Adrenal gland (tissue), 12 donors: ENCODE data around the gene GALNT1. TPM values are rescaled to one million over a fixed set of nuclear protein-coding genes. Genes with fewer than 3 reads are reported as not detected.
"Not testable (repeated sequence)": the region's sequence is repeated elsewhere in the genome, so short reads cannot be mapped to it uniquely, and the experiment has no call there.

Experiments used
- DNase-seq, 7 donors: peaks; one replicate each; pipeline ENCODE4 v3.0.0-alpha.2; 2019 to 2020
- H3K27ac ChIP-seq, 5 donors: fragments of 200-600 bp; sonication (generic) in 4 of 5; 1 replicate in 3 of 5; 2 replicates in 2 of 5; pipeline versions ENCODE4 v1.5.1 to v1.8.0; 2016 to 2020; ENCODE audit warnings: mild to moderate bottlenecking in 1 of 5
- H3K27me3 ChIP-seq: fragments of 200-600 bp; 2 replicates; pipeline ENCODE4 v1.8.0; 2021
- H3K36me3 ChIP-seq, 2 donors: fragments of 200-600 bp; replicated peaks in 1 of 2; 1 replicate in 1 of 2; 2 replicates in 1 of 2; pipeline versions ENCODE4 v1.5.1 to v1.8.0; 2018 to 2022
- H3K4me1 ChIP-seq, 2 donors: fragments of 200-600 bp; replicated peaks in 1 of 2; 1 replicate in 1 of 2; 2 replicates in 1 of 2; pipeline versions ENCODE4 v1.5.1 to v1.8.0; 2018 to 2021
- H3K4me3 ChIP-seq, 4 donors: fragments of 200-600 bp; sonication (generic) in 3 of 4; one replicate each; pipeline ENCODE4 v1.5.1; 2016 to 2018
- H3K9me3 ChIP-seq, 3 donors: fragments of 200-600 bp; sonication (generic) in 1 of 3; replicated peaks in 1 of 3; 1 replicate in 2 of 3; 2 replicates in 1 of 3; pipeline versions ENCODE4 v1.5.1 to v1.8.0; 2016 to 2021
- POLR2A ChIP-seq, 2 donors: fragments of 450-650 bp; IDR thresholded peaks; one replicate each; pipeline ENCODE4 v1.6.1; 2017; ENCODE audit warnings: antibody characterized with exemption in 2 of 2, mild to moderate bottlenecking in 2 of 2, moderate library complexity in 1 of 2
- WGBS, 4 donors: extraction: QIAGEN DNeasy Blood & Tissue Kit in 2 of 4; methylation state at CpG; one replicate each; pipeline versions ENCODE4 v1.1.5 to v1.1.7; 2013 to 2017; 5-methylcytosine and 5-hydroxymethylcytosine counted together
- intact Hi-C, 2 donors: fragments of 100-400 bp; cut with DNase I; formaldehyde crosslinking; loops; one replicate each; pipeline versions ENCODE4 v1.14.1 to v1.15.0; 2022 to 2023
- polyA plus RNA-seq, 3 donors: library from polyadenylated mRNA; stranded (reverse); fragments of 200-250 nt in 2 of 3; fragments of 350-450 nt in 1 of 3; fragmentation: Illumina TruSeq in 1 of 3; extraction: RNeasy Lipid Tissue Mini Kit (QIAGEN cat#74804) in 1 of 3; gene quantifications; one replicate each; pipeline ENCODE4 v1.2.3, GENCODE V29; 2013 to 2014
- total RNA-seq, 9 donors: library from RNA; depleted of rRNA in 4 of 9; stranded (reverse); fragments of >200 nt in 4 of 9; fragments of 120-200 nt in 1 of 9; fragmentation: NEBNext Ultra II Directional in 1 of 9; extraction: Animal tissue kit (Norgen Biotek cat#: 25700) in 1 of 9; gene quantifications; one replicate each; pipeline versions ENCODE4 v1.1.0 to v1.2.4, GENCODE V29; 2013 to 2023
- TF ChIP-seq, protein P1 (sequence below), 6 experiments: fragments of 450-650 bp in 4 of 6; fragments of 200-600 bp in 2 of 6; sonication (generic) in 1 of 6; IDR thresholded peaks; 1 replicate in 5 of 6; 2 replicates in 1 of 6; pipeline versions ENCODE4 v1.5.1 to v1.8.0; 2016 to 2021; ENCODE audit warnings: antibody characterized with exemption in 6 of 6, mild to moderate bottlenecking in 2 of 6, moderate library complexity in 1 of 6
- donor health status: healthy with polysubstance abuse.
- donor health status: Bipolar disorder and iron deficiency.
- donor health status: DM: yes; HTN: yes; CAD: no.
- donor health status: DM: no; HTN: no; CAD: no.
- donor health status: DM: no; HTN: no; CAD: no.
- donor health status: DM: yes; HTN: yes; CAD: no.

Gene GALNT1
- total and polyA plus RNA-seq, 12 donors, result 9.7 to 130 (median 65.4) TPM

DNA sequence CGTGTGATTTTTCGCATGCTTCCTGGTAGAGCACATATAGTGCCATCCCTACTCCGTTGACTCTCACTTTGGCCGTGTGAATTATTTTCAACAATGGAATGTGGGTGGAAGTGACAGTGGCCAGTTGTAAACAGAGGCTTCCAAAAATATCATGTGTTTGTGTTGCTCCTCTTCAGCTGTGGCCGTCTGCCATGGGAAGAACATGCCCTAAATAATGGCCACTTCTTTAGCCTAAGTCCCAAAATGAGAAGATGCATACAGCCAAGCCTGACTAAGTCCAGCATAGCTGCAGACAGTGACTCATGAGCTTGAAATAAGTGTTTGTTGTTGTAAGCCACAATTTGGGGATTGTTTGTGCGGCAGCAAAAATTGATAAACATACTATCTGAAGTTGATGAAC, 8.9 kb upstream of the GALNT1 start:
- no peak overlapping the region for H3K4me3 ChIP-seq
- no peaks in the 10 kb centered on the region for H3K4me1 ChIP-seq
- intact Hi-C loops, result loop anchor here in 1 of 2 donors (10.0 kb wide), 1 partner anchor 158 kb away; no protein-coding TSS in a partner anchor
- H3K27me3 ChIP-seq, result no peaks in the 10 kb centered on the region
- no peaks in the 10 kb centered on the region for H3K36me3 ChIP-seq
- no peak overlapping the region for H3K27ac ChIP-seq
- 80 to 87% (median 83%) methylated on average over 6 of the region's 6 CpGs for WGBS, 4 donors
- TF ChIP-seq, protein P1, sequence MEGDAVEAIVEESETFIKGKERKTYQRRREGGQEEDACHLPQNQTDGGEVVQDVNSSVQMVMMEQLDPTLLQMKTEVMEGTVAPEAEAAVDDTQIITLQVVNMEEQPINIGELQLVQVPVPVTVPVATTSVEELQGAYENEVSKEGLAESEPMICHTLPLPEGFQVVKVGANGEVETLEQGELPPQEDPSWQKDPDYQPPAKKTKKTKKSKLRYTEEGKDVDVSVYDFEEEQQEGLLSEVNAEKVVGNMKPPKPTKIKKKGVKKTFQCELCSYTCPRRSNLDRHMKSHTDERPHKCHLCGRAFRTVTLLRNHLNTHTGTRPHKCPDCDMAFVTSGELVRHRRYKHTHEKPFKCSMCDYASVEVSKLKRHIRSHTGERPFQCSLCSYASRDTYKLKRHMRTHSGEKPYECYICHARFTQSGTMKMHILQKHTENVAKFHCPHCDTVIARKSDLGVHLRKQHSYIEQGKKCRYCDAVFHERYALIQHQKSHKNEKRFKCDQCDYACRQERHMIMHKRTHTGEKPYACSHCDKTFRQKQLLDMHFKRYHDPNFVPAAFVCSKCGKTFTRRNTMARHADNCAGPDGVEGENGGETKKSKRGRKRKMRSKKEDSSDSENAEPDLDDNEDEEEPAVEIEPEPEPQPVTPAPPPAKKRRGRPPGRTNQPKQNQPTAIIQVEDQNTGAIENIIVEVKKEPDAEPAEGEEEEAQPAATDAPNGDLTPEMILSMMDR (IDR thresholded peaks at IDR 0.05), result no peak
- no peak for TF ChIP-seq POLR2A (IDR thresholded peaks at IDR 0.05)
- no peaks in the 10 kb centered on the region for H3K9me3 ChIP-seq
- DNase-seq, result no peak

DNA sequence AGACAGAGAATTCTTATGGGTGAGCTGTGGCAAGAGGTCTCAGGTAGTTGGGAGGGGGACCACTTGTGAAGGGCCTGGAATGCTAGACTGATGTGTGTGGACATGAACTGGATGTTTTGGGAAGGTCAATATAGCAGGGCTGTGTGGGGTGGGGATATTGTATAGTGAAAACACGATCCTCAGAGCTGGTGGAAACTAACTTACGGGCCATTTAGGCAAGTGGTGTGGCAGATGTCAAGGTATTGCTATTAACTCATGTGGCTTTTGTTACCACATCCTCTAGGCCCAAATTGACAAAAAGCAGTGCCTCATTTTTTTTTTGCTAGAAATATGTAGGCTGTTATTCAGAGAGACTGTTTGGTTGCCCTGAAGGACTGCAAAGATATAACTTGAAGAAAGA, 8.0 kb upstream of the GALNT1 start:
- Histone ChIP-seq H3K4me1 (no peaks in the 10 kb centered on the region), H3K27ac (no peak overlapping the region), H3K36me3 (no peaks in the 10 kb centered on the region), H3K9me3 (no peaks in the 10 kb centered on the region), H3K4me3 (no peak overlapping the region), H3K27me3 (no peaks in the 10 kb centered on the region)
- TF ChIP-seq POLR2A (IDR thresholded peaks at IDR 0.05), result no peak
- TF ChIP-seq, protein P1 (IDR thresholded peaks at IDR 0.05), result no peak
- 84 to 96% (median 93%) methylated on average over 2 of the region's 2 CpGs for WGBS, 4 donors
- no peak for DNase-seq
- intact Hi-C loops, result loop anchor here in 1 of 2 donors (10.0 kb wide), 1 partner anchor 159 kb away; no protein-coding TSS in a partner anchor

DNA sequence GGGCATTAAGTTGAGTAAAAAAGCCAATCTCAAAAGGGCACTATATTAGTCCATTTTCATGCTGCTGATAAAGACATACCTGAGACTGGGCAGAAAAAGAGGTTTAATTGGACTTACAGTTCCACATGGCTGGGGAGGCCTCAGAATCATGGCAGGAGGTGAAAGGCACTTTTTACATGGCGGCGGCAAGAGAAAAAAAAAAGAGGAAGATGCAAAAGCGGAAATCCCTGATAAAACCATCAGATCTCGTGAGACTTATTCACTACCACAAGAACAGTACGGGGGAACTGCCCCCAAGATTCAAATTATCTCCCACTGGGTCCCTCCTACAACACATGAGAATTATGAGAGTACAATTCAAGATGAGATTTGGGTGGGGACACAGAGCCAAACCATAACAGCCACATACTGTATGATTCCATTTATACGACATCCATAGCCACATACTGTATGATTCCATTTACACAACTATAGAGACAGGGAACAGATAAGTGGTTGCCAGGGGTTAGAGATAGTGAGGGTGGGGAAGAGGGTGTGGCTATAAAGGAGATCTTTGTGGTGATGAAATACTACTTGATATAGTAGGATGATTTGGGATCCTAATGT, 5.2 kb upstream of the GALNT1 start:
- H3K9me3 ChIP-seq, H3K4me3 ChIP-seq, H3K27me3 ChIP-seq, DNase-seq, H3K4me1 ChIP-seq, H3K27ac ChIP-seq, H3K36me3 ChIP-seq: not testable (repeated sequence)
- intact Hi-C loops, result loop anchor here in 1 of 2 donors (10.0 kb wide), 1 partner anchor 162 kb away; no protein-coding TSS in a partner anchor
- WGBS, 4 donors, result 95 to 97% (median 96%) methylated on average over 6 of the region's 6 CpGs

DNA sequence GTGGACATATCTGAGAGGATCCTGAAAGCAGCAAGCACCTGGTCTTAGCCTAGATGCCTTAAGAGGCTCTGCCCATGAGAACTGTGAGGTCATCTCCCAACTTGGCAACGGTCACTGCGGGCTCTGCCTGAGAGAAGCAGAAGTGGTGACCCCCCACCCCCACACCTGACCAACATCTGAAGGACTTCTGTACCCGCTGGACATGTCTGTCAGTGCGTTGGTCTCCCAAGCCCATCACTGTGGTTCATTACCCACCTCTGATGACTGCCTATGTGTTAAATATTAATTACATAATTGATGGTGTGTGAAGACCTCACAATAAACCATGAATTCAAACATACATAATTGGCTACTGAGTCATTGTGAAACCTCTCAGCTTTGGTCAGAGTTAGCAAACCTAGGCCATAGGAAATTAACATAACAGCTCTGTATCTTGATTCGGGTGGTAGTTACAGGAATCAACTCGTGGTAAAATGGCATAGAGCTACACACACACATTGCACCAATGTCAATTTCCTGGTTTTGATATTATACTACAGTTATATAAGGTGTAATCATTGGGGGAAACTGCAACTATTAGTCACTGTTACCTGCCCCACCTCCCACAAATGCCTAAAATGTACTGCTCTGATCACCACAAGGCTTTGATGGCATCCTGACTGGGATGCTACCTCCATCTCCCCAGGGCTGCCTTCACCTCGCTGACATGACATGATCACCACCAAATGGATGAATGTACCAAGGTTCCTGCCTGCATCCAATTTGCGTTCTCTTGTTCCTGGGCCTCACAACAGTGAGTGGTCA, 4.3 kb upstream of the GALNT1 start:
- H3K36me3 ChIP-seq, result no peaks in the 10 kb centered on the region
- H3K4me3 ChIP-seq, result no peak overlapping the region
- no peaks in the 10 kb centered on the region for H3K27me3 ChIP-seq
- no peak overlapping the region for H3K27ac ChIP-seq
- intact Hi-C loops, result loop anchor here in 1 of 2 donors (10.0 kb wide), 1 partner anchor 162 kb away; no protein-coding TSS in a partner anchor
- DNase-seq, result no peak
- WGBS, 4 donors, result 91 to 96% (median 93%) methylated on average over 7 to 8 of the region's 8 CpGs
- H3K4me1 ChIP-seq, result peaks cover 3 to 11% of the 10 kb centered on the region in 2 donors
- TF ChIP-seq, protein P1 (IDR thresholded peaks at IDR 0.05), result no peak
- TF ChIP-seq POLR2A (IDR thresholded peaks at IDR 0.05), result no peak
- no peaks in the 10 kb centered on the region for H3K9me3 ChIP-seq
